AG08396 (cell line): ENCODE measurements around the gene GSDMA.

Experiments used
- DNase-seq: peaks from one replicate; pipeline ENCODE4 v3.0.0; 2012; ENCODE audit warnings: low spot score, mixed read lengths

GSDMA gene

GRCh38 chr17:40022961-40023541 is 60.2 kb downstream of the GSDMA start:
- DNase-seq, result no peak

GRCh38 chr17:40023590-40024292 is 60.9 kb downstream of the GSDMA start:
- DNase-seq, result no peak

GRCh38 chr17:40024901-40025300 is 62.1 kb downstream of the GSDMA start:
- DNase-seq, result no peak

GRCh38 chr17:40025559-40025958 is 62.8 kb downstream of the GSDMA start:
- no peak for DNase-seq

GRCh38 chr17:40025991-40026815 is 63.4 kb downstream of the GSDMA start:
- DNase-seq, result no peak

- peak; percentile 88 for DNase-seq
Observed at GRCh38 chr17:40026816-40027613, 64.2 kb downstream of the GSDMA start.
